Medulla oblongata (tissue), 1 donor: Measurements from ENCODE around the gene TMEM179.
A peak's percentile ranks its signal among the peaks of the same experiment; 100 is the strongest.
"Not testable (repeated sequence)": the region's sequence is repeated elsewhere in the genome, so short reads cannot be mapped to it uniquely, and the experiment has no call there.

Source experiments
- DNase-seq: peaks from one replicate; pipeline ENCODE4 v3.0.0-alpha.2; 2015; ENCODE audit errors: extremely low spot score

TMEM179 gene

GRCh38 chr14:104604458-104605449 is at the start of gene TMEM179:
TMEM179 (minus strand) TSS chr14:104604772; CDS start chr14:104604741, 31 bp downstream.
- DNase-seq = peak; percentile 4

GRCh38 chr14:104654119-104654518 is 49.5 kb upstream of the TMEM179 start:
- no peak for DNase-seq

GRCh38 chr14:104653130-104653920 is 48.8 kb upstream of the TMEM179 start:
- not testable (repeated sequence) for DNase-seq

- no peak for DNase-seq
These were observed 47.8 kb upstream of the TMEM179 start for GRCh38 chr14:104652386-104652785.

- DNase-seq = no peak
These were observed 47.3 kb upstream of the TMEM179 start for GRCh38 chr14:104651876-104652260.

- no peak for DNase-seq
These were observed 46.7 kb upstream of the TMEM179 start for GRCh38 chr14:104650981-104651875.

- DNase-seq = peak; percentile 71
These were observed 45.7 kb upstream of the TMEM179 start for GRCh38 chr14:104650057-104650980.

- DNase-seq = no peak
These were observed 43.0 kb upstream of the TMEM179 start for GRCh38 chr14:104647467-104648043.

- DNase-seq = no peak
These were observed 40.2 kb upstream of the TMEM179 start for GRCh38 chr14:104644656-104645378.

- no peak for DNase-seq
These were observed 39.6 kb upstream of the TMEM179 start for GRCh38 chr14:104644091-104644635.

DNA sequence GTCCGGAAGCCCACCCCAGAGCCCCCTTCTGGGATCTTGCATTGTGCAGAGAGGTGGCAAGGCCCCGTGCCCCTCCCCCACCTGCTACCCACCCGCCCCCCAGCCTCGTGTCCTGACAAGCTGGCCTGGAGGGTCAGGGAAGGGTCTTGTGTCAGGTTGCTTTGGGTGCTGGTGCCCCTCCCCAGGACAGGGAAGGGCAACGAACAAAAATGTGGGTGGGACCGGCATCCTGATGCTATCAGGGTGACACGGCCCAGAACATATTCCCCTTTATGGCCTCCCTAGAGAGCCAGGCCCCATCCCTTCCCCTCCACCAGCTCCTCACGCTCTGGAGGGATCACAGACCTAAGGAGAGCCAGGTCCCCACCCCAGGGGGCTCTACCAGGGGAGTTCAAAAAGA is 38.7 kb upstream of the TMEM179 start:
- DNase-seq = no peak

DNA sequence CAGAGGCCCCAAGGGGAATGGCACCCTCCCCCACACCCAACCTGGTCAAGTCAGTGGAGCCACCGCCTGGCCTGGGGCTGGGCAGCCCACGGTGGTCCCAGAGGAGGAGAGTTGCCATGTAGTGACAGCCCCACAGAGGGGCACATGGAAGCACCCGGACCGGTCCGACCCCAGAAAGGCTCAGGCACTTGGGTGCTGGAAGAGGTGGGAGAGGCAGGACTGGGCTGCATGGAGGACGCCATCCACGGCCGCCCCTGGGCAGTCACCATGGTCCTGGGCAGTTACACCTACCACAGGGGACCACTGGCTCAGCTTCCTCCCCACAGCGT is 37.9 kb upstream of the TMEM179 start:
- DNase-seq = no peak

GRCh38 chr14:104641753-104642539 is 37.4 kb upstream of the TMEM179 start:
- no peak for DNase-seq

DNA sequence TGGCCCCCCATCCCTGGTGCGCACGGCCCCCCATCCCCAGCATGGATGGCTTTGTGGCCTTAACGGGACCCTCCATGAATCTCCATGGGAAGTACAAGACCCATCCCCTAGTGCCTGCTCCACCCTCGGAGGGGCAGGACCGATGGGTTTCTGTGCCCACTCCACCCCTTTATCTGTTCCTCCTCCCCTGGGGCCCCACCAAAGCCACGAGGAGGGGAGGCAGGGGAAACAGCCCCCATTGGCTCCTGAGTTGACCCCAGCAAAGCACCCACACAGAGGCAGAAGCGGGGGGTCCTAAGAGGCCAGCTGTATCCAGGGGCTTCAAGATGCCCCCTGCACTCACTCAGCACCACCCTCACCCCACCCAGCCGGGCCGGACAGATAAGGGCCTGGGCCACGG is 36.1 kb upstream of the TMEM179 start:
- no peak for DNase-seq

GRCh38 chr14:104639885-104640548 is 35.4 kb upstream of the TMEM179 start:
- DNase-seq = peak; percentile 65

GRCh38 chr14:104639471-104639870 is 34.9 kb upstream of the TMEM179 start:
- DNase-seq = no peak

DNA sequence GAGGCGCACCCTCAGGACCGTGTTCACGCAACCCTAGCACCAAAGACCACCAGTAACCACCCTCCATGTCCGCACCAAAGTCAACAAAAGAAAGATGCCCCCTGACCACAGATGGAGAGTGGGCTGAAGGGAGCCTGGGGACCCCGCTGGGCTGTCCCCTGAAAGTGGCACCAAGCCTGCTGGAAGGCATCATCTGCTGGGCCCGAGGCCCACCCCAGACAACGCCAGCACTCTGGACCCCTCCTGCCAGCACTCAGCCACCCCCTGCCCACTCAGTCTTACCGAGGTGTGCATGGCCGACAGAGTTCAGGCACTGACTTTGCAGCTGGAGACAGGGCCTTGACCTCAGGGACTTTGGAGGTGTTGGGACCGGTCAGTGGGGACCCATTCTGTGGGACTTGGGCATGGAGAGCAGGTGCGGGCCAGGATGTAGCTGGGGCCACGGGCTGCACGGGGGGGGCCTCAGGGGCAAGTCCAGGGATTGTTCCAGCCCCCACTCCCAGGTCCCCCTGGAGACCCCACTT is 34.4 kb upstream of the TMEM179 start:
- no peak for DNase-seq

- DNase-seq = no peak
These were observed 33.6 kb upstream of the TMEM179 start for GRCh38 chr14:104638190-104638589.
